Right hindlimb (tissue), 1 donor: ENCODE results near the gene EFNA5.
"Not testable (repeated sequence)": the region's sequence is repeated elsewhere in the genome, so short reads cannot be mapped to it uniquely, and the experiment has no call there.

ENCODE experiments used
- DNase-seq: peaks from one replicate; pipeline ENCODE4 v3.0.0-alpha.2; 2018

EFNA5 gene

DNA sequence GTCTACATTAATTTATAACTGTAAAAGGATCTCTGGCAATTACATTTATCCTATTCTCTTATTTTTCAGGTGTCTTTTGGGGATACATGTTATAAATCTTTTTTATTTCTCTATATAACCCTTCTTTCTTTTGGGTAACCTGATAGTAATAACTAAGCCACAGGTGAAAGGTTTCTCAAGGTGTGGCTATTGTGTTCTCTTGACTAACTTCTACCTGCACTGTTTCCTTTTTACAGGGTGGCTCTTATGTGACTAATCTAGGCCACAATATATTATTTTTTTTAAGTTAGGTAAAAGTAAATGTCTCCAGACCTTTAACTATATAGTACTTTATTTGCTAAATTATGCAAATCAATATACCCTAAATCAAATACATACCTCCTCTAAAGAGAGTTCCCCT lies 193.2 kb downstream of the EFNA5 start:
- no peak for DNase-seq

DNA sequence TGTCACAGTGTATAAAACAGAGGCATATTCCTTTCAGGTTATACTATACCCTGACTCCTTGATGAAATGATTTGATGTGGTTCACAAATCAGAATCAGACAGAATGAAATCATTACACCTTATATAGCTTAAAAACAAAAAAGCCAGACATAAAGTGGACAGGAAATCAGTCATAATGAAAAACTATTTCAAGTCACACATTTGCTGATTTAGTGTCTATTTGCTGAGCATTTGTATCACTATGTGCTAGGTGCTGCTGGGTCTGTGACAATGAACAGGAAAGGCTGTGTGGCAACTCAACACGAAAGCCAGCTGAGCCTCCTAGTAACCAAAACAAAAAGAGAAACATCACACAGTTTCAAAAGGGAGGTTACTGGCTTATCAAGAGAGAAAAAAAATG lies 194.0 kb downstream of the EFNA5 start:
- no peak for DNase-seq

DNA sequence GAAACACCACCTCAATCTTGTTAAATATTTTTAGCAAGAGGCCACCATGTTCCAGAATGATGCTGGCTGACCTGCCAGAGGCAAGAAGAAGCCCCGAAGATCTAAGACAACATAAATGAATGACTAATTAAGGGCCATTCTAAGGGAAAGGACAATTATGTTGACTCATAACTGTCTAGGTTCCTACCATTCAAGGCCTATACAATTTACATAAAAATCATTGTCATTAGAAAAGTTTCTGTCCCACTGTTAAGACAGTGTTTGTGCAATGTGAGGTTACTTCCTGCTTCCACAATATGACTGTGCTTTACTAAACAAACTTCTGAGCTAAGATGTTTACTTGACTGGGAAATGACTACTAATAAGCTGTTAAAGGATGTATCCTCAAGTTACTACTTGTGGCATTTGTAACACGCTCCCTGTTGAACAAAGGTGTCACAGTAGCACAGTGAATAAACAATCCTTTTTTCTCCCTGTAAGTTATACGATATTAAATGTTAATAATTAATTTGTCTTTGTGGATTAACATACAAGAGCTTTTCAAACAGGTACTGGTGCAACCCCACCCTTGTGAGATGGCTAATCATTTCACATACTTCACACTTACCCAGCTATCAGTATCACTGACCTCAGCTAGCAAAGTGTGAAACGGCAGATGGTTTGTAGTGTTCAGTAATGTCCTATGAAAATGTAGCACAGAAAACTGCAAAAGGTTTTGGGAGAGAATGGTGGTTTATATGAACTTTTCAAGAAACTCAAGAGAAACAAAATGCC lies 195.8 kb downstream of the EFNA5 start:
- no peak for DNase-seq

DNA sequence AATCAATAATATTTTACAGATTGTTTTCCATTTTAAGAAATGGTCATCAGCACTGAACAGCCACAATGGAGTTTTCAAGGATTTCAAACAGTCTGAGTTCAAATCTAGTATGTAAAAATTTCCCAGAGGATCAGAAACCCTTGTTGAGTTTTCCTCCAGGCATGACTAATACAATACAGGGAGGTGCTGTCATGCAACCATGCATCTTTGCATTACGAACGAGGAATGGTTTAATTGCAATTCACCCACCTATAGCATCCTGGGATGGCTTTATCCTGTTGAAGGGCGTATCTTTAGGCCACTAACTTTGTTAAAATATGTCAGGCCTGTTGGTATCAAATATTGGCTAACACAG lies 196.4 kb downstream of the EFNA5 start:
- DNase-seq = no peak

DNA sequence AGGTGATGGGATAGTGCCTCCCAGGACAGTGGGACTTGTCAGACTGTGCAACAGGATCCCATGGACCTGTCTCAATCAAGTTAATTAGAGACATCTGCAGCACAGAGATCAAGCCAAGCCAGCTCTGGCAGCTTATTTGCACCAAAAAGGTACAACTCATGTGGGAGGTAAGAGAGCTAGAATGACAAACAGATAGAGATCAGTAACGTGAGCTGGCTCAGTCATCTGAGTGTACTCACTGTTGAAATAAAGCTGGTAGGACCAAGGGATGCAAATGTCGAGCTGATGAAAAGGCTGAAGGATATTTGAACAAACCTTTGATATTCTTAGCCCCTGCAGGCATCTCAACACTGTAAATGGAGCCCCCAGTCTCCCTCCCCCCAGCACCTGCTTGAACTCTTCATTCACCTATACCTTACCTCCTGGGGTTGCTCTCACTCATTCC lies 198.1 kb downstream of the EFNA5 start:
- no peak for DNase-seq

DNA sequence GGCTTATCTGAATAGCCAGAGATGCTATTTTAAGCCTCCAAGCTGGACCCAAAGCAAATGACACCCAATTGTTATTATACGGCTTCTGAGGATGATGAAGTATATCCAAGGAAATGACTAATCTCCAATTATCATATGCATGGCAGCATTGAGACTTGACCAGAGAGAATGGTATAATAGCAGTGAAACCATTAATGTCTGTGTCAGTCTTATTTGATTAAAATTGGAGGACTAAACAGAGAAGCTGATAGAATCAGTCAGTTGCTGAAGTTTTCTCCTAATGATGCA lies 200.5 kb downstream of the EFNA5 start:
- DNase-seq = no peak

DNA sequence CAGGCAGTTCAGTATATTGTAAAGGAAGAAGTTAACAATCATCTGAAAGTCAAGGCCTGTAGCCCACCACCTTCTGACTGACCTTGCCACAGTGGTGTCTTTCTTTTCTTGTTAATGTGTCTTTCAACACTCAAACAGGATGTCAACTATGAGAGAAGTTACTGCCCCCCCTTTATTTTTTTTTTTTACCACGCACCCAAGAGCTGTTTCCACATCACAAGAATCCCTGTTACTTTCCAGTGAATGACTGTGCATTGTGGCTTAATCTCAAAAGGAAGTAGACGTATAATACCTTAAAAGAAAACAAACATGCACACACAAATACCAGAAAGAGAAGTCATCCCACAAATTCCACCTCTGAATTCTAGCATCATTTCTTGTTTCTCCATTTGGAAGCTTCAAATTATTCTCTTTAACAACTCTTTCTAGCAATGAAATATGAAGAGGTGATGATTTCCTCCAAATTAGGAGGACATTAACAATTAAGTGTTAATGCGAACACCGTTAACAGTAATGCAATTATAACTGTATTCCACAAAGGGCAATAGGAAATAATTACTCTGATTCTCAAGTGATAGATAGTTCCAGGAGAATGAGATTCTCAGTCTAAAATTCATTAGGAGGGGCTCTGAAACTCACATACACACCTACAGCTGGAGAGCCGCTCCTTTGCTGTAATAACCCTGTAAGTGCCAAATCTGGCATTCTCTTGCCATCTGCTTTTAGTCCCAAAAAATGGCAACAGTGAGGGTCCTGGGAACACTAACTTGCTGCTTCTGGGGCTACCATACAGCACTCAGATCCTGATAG lies 201.0 kb downstream of the EFNA5 start:
- DNase-seq = no peak

DNA sequence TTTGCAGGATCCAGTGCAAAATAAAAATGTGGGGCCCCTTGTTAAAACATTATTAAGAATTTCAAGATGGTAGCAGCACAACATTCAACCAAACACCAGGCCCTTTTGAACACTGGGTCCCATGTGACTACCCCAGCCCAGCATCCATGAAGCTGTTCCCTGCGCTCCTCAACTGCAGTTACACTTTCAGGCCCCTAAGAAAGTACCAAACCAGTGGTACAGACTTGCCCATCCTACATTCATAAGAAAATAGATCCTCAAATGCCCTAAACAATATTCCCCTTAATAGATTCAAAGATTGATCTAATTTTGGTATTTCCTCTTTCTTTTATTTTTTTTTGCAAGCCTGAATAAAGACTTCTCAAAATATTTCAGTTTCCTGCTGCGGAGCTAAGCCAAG lies 201.7 kb downstream of the EFNA5 start:
- no peak for DNase-seq

DNA sequence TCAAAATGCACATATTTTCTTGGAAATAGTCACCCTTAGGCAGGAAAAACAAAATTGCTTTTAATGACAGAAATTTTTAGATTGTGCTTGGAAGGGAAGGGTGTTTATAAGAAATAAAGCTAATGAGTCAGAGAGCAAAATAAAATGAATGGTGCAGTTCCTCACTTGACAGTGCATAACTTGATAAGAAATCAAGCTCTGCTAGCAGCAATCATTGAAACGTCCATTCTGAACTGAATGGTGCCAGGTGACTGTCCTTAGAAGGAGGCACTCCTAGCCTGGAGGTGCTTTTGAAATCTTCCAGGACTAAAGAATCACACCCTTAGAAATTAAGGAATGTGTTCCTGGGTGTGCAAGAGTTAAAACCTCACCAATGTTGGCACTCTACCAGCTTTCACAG lies 202.5 kb downstream of the EFNA5 start:
- no peak for DNase-seq

DNA sequence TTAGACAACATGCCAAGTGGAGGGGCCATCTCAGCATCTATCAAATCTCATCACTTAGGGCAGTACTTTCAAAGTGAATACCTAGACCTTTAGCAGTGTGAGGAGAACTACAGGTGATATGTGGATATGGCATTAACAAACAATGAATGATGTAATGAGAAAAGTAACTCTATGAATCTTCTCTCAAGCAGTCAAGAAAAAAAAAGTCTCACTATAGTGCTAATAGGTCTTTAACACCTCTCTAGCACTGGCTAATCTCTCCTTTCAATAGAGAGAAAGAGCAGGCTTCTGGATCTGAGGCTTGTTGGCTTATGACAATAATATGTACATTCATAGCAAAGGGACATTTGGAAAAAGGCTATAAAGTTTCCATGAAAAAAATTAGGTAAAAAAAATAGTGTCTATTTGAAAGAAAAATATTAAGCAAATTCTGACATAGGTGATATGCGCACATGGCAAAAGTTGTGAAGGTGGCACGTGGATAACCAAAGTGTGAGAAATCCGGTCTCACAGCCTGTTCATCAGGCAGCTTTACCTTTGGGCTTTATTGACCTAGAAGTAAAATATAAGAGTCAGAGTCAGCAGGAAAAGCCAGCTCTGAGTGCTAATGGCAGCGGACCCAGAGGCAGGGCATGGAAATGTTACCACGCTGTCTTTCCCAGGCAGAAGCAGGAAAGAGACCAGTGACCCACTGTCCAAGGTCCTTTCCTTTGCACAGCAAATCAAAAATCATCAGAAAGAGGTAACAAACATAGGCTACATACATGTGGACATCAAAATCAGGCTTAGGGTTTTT lies 203.4 kb downstream of the EFNA5 start:
- DNase-seq = no peak

DNA sequence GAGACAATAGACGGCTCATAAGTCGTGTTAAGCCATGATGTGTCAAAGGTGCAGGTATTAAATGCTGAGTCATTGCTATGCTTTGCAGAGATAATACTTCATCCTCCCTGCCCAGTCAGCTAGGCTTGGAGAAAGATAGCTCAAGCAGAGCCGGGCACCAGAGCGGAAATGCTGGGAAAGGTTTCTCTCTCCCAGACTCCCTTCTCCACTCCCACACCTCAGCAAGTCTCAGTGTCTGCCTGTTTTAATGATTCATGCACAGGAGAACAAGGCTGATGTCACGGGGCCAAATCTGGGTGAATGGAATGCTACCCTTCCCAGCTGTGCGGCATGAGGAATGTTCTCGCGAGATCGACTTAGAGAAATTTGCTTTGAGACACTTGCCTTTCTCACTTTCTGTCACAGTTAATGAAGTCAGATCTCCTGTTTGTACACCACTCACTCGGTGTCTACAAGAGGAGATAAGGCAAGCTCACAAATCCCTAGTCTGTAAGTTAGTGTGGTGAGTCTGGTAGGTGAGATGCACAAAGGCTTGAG lies 204.4 kb downstream of the EFNA5 start:
- DNase-seq = no peak

DNA sequence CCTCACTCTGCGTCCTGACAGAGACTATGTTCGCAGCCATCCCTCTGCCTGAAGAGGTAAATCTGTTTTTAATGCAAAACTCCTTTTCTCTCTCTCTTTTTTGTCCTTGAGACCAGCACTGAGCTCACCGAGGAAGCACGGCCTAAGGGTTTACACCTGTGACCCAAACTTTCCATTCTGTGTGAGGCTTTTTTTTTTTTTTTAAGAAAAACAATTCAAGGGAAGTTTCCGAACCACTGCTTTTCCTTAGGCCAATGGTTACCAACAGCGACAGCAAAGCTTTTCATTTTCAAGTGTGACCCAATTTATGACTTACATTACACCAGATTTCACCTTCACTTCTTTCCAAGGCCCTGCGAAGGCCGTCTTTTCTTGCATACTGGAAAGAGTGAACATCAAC lies 205.9 kb downstream of the EFNA5 start:
- no peak for DNase-seq

DNA sequence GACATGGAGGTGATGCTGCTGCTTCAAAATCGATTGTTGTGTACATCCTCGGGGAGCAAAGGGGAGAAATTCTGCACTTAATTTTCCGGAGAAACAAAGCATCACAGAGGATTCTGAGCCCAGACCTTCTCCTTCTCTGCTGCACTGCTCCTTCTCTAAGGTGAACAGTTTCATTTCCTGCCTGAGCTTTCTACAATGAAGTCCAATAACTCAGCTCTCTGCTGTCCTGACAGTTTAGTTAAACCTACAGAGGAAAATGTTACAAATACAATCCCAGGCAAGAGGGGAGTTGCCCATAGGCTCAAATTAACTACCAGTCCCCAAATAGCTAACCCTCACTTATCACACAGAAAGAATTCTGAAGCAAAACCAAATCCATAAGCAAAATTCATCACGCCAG lies 206.3 kb downstream of the EFNA5 start:
- DNase-seq = no peak

DNA sequence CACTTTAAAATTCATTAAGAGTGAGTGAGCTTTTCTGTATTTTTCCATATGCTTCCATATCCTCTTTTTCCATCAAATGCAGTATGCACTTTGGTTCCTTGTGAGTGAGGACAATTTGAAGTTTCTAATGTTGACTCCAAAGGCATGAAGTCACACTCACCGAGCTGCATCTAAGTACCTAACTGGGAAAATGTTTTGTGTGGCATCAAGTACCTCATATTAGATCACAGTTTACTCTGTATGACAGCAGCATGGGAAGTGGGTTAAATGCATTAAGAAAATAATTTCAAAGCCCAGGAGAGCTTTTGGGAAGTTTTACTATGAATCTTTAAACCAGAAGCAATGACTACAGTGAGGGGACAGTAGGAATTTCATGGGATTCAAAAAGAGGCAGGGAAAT lies 207.0 kb downstream of the EFNA5 start:
- DNase-seq = no peak

DNA sequence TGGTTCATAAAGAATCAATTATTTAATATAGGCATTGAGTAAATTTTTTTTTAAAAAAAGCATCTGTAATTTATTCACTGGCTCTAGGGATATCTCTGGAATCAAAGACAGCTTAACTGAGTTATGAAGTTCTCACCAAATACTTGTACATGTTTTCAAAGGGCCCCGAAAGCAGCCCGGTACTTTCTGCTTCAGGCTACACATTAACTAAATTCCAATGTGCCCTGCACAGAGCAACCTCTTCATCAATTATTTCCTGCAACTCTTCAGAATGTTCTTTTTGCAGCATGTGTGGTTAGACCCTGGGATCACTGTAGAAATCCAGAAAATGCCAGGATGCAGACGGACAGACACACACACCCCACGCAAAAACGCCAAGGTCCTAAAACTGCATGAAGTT lies 209.0 kb downstream of the EFNA5 start:
- no peak for DNase-seq

DNA sequence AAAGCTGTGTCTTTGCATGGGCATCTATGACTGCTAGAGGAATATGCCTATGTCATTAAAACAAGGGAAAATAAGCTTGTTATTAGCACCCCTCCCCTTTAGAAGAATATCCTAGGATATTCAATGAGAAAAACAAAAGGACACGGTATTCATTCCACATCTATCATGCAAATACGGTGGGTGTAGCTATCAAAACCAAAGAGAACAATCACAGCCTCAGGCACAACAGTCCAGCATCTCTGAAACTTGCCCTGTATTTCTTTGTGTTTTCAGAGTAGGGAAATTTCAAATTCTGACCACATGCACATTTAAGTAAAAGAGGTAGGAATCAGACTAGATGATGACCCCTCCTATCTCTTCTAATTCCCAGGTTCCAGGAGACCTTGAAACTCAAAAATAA lies 209.9 kb downstream of the EFNA5 start:
- no peak for DNase-seq

DNA sequence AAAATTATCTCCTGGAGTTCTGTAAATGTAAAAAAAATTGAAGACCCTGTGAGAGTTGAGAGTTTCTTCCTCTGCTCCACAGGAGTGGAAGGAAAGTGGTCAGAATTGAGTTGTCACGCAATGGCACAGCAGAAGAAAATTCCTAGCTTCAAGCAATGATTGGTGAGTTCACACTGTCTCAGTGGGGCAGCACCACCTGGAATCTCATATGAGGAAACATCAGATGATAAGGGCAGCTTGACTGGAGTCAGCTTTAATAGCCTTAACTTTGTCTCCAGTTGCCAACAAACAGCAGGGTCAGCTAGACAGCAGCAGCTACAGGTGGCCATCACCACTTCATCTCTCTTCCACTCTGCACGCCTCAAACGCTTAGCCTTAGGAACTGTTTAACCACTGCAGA lies 211.1 kb downstream of the EFNA5 start:
- DNase-seq = no peak

DNA sequence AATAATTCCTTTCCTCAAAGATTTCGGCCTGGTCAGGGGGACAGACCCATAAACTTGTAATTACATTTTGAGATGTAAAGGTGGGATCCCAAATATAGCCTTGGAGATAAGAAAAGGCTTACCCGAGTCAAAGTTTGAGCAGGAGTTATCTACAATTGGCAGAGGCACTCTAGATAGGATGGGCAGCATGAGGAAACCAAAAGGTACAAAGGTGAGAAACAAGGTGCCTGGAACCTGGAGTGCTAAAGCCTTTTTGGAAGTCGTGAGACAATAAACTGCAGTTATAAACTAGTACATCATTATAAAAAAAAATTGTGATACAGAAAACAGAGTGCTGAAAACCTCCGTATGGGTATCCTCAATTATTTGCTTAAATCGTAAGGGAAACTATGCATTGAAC lies 212.4 kb downstream of the EFNA5 start:
- no peak for DNase-seq

DNA sequence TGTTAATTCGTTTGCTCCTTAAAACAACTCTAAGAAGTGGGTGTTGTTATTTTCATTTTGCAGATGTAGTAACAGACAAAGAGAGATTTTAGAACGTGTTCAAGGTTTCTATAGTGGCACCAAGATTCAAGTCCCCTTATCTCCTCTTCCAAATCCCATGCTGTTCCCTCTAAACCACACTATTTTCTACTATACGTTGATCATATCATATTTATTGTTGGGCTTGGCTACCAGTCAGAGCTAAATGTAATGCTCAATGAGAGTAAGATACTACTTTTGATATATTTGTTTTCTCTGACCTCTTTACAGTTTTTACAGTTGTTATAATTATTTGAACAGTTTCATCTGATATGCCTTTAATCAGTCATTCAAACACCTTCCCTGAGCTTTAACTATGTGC lies 212.9 kb downstream of the EFNA5 start:
- no peak for DNase-seq

DNA sequence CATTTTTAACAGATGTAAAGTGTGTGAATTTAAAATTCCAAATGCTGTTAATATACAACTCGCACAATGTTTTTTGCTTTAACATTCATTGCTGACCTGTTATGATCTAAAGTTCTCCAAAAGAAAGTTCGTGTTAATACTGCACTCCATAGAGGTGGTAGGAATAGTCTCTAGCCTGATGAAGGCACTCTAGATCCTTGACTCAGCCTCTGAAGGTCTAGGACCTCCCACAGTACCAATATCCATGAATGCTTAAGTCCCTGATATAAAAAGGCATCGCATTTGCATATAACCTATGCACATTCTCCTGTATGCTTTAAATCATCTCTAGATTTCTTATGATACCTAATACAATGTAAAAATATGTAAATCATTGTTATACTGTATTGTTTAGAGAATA lies 213.6 kb downstream of the EFNA5 start:
- no peak for DNase-seq

DNA sequence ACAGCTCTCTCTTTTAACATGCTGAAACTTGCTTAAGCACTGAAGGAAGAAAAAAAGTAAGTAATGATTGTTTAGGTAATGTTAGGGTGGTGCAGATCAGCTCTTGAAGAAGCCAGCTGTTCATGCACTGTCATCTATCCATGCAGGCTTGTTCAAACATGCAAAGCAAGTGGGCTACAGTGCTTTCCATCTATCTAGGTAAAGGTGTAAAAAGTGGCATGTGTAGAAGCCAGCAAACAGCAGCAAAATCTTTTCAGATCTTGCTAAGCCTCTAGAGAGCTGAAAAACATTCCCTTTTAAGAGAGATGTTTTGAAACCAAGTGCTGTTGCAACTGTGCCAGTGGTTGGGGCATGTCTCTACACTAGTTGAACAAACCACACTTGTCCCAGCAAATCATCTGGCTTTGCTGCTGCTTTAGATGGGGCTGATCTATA lies 214.4 kb downstream of the EFNA5 start:
- DNase-seq = no peak

DNA sequence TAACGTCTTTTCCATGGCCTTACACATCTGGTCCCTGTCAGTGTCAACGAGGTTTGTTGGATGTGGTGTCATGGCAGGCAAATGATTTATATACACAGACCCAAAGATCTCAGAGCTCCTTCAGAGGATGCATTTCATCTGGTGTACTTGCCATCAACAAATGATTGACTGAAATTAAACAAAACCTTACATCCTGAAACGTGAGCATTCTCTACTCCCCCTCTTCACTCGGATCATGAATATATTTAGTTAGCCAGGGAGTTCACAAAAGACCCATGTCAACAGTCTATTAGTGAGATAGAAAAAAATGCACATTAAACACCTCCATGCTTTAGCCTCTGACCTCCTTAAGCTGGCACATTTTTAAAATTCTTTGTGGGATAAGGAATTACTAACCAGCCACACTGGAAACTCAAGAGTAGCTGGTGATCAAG lies 215.6 kb downstream of the EFNA5 start:
- DNase-seq = no peak

DNA sequence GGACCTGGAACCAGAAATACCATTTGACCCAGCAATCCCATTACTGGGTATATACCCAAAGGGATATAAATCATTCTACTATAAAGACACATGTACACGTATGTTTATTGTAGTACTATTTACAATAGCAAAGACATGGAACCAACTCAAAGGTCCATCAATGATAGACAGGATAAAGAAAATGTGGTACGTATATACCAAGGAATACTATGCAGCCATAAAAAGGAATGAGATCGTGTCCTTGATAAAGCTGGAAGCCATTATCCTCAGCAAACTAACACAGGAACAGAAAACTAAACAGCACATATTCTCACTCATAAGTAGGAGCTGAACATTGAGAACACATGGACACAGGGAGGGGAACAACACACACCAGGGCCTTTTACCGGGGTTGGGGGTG lies 218.9 kb downstream of the EFNA5 start:
- DNase-seq = not testable (repeated sequence)

DNA sequence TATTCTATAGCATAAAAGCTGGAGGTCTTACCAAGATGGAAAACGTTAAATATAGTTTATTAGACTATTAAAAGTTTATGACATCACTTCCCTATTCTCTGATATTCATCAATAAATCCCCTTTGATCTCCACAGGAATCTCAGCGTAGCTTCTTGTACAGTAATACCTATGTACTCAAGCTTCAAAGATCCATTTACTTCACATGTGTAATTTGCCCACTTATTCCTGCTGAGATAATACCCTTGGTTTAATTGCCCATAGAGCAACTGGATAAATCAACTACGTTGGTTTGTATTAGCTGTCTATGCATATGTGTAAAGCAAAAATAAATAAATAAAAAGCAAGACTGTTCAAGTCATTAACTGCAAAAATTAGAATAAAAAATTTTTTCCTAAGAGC lies 219.7 kb downstream of the EFNA5 start:
- no peak for DNase-seq
